Measurements from ENCODE around the gene ZNF214. TPM values are rescaled to one million over a fixed set of nuclear protein-coding genes. Genes with fewer than 3 reads are reported as not detected.
"Not testable (repeated sequence)": the region's sequence is repeated elsewhere in the genome, so short reads cannot be mapped to it uniquely, and the experiment has no call there.

The ZNF214 gene
- total RNA-seq, 1 donor: 1.3 TPM

DNA sequence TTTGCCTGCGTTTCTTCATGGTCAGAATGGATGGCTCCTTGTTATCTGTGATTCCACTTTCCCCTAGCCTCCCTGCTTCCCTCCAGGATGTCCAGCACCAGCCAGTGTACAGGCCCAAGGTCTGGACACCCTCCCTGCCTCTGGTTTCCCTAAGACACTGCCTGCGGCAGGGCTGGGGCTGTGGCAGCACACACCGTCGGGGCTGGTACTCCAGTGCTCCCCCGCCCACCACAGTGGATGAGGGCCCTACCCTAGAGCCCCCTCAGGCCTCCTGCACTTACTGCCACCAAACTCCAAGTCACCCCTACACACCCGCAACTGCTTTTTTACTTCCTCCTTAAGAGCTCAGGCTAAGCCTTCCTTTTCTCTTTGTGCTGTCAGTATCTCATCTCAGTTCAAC is 28.9 kb downstream of the ZNF214 start:
- DNase-seq (ENCODE audit: low read depth in 2 of 3, low spot score in 2 of 3): no peak

DNA sequence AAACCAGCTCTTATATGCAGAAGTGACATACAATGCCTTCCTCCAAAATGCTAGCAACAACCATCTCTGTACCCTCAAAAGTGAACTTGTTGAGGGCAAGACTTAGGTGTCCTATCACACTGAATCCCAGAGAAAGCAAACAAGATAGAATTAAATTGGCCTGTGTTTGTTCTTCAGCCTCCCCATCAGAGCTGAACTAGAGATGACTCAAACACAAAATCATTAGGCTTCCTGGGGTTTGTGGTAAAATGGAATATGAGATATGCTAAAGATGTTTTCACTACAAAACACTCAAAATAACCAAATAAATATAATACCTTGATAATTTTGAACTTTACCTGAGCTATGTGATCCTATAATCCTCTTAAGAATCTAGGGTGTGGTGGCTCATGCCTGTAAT is 31.6 kb downstream of the ZNF214 start:
- DNase-seq (ENCODE audit: low read depth in 2 of 3, low spot score in 2 of 3): no peak

GRCh38 chr11:6986487-6986886 is 33.7 kb downstream of the ZNF214 start:
- DNase-seq (ENCODE audit: low read depth in 2 of 3, low spot score in 2 of 3): no peak

DNA sequence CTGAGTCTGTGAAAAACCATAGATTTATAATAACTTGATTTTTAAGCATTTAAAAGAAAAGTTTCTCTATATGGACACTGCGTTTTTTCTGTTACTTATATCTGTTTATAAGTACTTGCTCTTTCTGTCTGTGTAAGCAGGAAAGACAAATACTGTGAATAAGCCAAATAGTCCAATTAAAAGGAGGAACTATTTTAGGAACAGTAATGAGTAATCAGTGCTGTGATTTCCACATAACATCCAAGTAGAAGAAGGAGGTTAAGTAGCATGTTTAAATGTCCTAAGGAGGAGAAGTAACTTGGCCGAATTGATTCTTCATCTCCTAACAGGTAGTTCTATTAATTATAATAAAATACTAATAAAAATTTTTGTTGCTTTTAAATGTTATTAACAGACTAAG is 40.8 kb downstream of the ZNF214 start:
- DNase-seq (ENCODE audit: low read depth in 2 of 3, low spot score in 2 of 3): no peak

GRCh38 chr11:6969854-6970253 is 50.3 kb downstream of the ZNF214 start:
- not testable (repeated sequence) for DNase-seq (ENCODE audit: low read depth in 2 of 3, low spot score in 2 of 3)

DNA sequence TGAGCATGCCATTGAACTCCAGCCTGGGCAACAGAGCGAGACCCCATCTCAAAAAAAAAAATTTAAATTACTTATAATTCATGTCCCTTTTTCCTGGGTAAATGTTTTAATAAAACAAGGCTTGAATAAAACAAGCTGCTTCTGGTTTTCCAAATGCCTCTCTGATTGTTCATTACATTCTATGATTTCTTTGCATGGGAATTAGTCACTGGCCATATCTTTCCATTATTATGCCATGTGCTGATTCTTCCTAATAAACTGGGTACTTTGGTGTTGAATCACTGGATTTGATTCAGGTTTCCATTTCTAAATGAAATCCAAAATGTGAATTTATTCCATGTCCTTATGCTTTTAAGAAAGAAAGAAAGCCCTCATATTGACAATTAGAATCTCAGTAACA is 51.3 kb downstream of the ZNF214 start:
- DNase-seq (ENCODE audit: low read depth in 2 of 3, low spot score in 2 of 3): no peak

- DNase-seq (ENCODE audit: low read depth in 2 of 3, low spot score in 2 of 3): no peak
Measured at GRCh38 chr11:6962673-6963072, 57.5 kb downstream of the ZNF214 start.

GRCh38 chr11:6962141-6962540 is 58.0 kb downstream of the ZNF214 start:
- no peak for DNase-seq (ENCODE audit: low read depth in 2 of 3, low spot score in 2 of 3)

GRCh38 chr11:6954248-6954647 is 65.9 kb downstream of the ZNF214 start:
- not testable (repeated sequence) for DNase-seq (ENCODE audit: low read depth in 2 of 3, low spot score in 2 of 3)

Other genes starting within 250 kb of the ZNF214 start
- gene OR2AG2, start 248.4 kb downstream of the ZNF214 start, total RNA-seq: 1.6 TPM
- gene OR2AG1, start 237.3 kb downstream of the ZNF214 start, total RNA-seq: under 0.01 TPM
- 2.4 TPM for gene OR6A2, start 220.7 kb downstream of the ZNF214 start, total RNA-seq
- gene OR10A5, start 174.7 kb downstream of the ZNF214 start, total RNA-seq: not detected
- under 0.01 TPM for gene OR10A2, start 157.3 kb downstream of the ZNF214 start, total RNA-seq
- not detected for gene OR10A4, start 143.7 kb downstream of the ZNF214 start, total RNA-seq
- 2.4 TPM for gene OR2D2, start 127.8 kb downstream of the ZNF214 start, total RNA-seq
- not detected for gene OR2D3, start 99.3 kb downstream of the ZNF214 start, total RNA-seq
- gene ZNF215, start 93.9 kb downstream of the ZNF214 start, total RNA-seq: 2.7 TPM
- under 0.01 TPM for gene NLRP14, start 133 bp upstream of the ZNF214 start, total RNA-seq
- under 0.01 TPM for gene RBMXL2, start 68.7 kb upstream of the ZNF214 start, total RNA-seq
- under 0.01 TPM for gene SYT9, start 231.6 kb upstream of the ZNF214 start, total RNA-seq

Measured in hematopoietic multipotent progenitor cell (in vitro differentiated cells).